Mesenchymal stem cell (in vitro differentiated cells and primary cell): Measurements from ENCODE around the gene PALLD.

Experiments
- DNase-seq: peaks from one replicate; pipeline ENCODE4 v3.0.0-alpha.2; 2013
- H2AFZ ChIP-seq: one replicate; pipeline ENCODE4 v1.6.1; 2013; ENCODE audit warnings: low read depth, mild to moderate bottlenecking, control low read depth, inconsistent platforms, low read length, moderate library complexity
- H2AK5ac ChIP-seq: 2 replicates; pipeline ENCODE4 v1.6.1; 2013; ENCODE audit warnings: low read length, moderate library complexity, mild to moderate bottlenecking, inconsistent platforms; ENCODE audit not compliant: severe bottlenecking
- H2BK120ac ChIP-seq: one replicate; pipeline ENCODE4 v1.6.1; 2013; ENCODE audit warnings: low read depth, mild to moderate bottlenecking, inconsistent platforms, low read length, moderate library complexity
- H2BK12ac ChIP-seq, 2 experiments: one replicate each; pipeline ENCODE4 v1.6.1; 2013; ENCODE audit warnings: inconsistent platforms in 2 of 2, low read length in 2 of 2, mild to moderate bottlenecking in 2 of 2, moderate library complexity in 2 of 2, control low read depth in 1 of 2
- H2BK15ac ChIP-seq: one replicate; pipeline ENCODE4 v1.6.1; 2013; ENCODE audit warnings: mild to moderate bottlenecking, low read depth, inconsistent platforms; ENCODE audit not compliant: poor library complexity, severe bottlenecking
- H2BK5ac ChIP-seq: 2 replicates; pipeline ENCODE4 v1.6.1; 2013; ENCODE audit warnings: low read depth, mild to moderate bottlenecking, low read length, control low read depth, inconsistent platforms; ENCODE audit not compliant: poor library complexity, severe bottlenecking
- H3K14ac ChIP-seq, 2 experiments: one replicate each; pipeline ENCODE4 v1.6.1; 2013; ENCODE audit warnings: inconsistent platforms in 2 of 2, low read length in 2 of 2, control low read depth in 1 of 2, mild to moderate bottlenecking in 1 of 2, moderate library complexity in 1 of 2
- H3K18ac ChIP-seq, 2 experiments: one replicate each; pipeline ENCODE4 v1.6.1; 2013; ENCODE audit warnings: inconsistent platforms in 2 of 2, low read length in 2 of 2, control low read depth in 1 of 2, low read depth in 1 of 2, mild to moderate bottlenecking in 1 of 2
- H3K23ac ChIP-seq, 2 experiments: one replicate each; pipeline ENCODE4 v1.6.1; 2013; ENCODE audit warnings: inconsistent platforms in 2 of 2, low read length in 2 of 2, mild to moderate bottlenecking in 2 of 2, moderate library complexity in 2 of 2, control low read depth in 1 of 2
- H3K27ac ChIP-seq: 2 replicates; pipeline ENCODE4 v1.5.1; 2013; ENCODE audit warnings: mild to moderate bottlenecking, moderate library complexity, low read length, control low read depth, inconsistent platforms; ENCODE audit not compliant: poor library complexity, severe bottlenecking
- H3K27me3 ChIP-seq, 2 experiments: 2 replicates each; pipeline versions ENCODE4 v1.6.1 to v1.7.0; 2013; ENCODE audit warnings: low read length in 2 of 2, mild to moderate bottlenecking in 2 of 2, moderate library complexity in 2 of 2, control low read depth in 1 of 2, inconsistent platforms in 1 of 2; ENCODE audit not compliant: control insufficient read depth in 1 of 2, insufficient read depth in 1 of 2
- H3K36me3 ChIP-seq, 2 experiments: 2 replicates each; pipeline versions ENCODE4 v1.6.1 to v1.7.0; 2013; ENCODE audit warnings: low read length in 2 of 2, control low read depth in 1 of 2, inconsistent platforms in 1 of 2, low read depth in 1 of 2, mild to moderate bottlenecking in 1 of 2; ENCODE audit not compliant: insufficient read depth in 2 of 2, control insufficient read depth in 1 of 2
- H3K4ac ChIP-seq, 2 experiments: one replicate each; pipeline ENCODE4 v1.6.1; 2013; ENCODE audit warnings: inconsistent platforms in 2 of 2, low read length in 2 of 2, mild to moderate bottlenecking in 2 of 2, moderate library complexity in 2 of 2, control low read depth in 1 of 2, low read depth in 1 of 2
- H3K4me1 ChIP-seq: 2 replicates; pipeline ENCODE4 v1.6.1; 2013; ENCODE audit warnings: low read depth, low read length, control low read depth; ENCODE audit not compliant: control insufficient read depth, insufficient read depth
- H3K4me2 ChIP-seq: 2 replicates; pipeline ENCODE4 v1.6.1; 2013; ENCODE audit warnings: low read length, mild to moderate bottlenecking, inconsistent platforms; ENCODE audit not compliant: poor library complexity, severe bottlenecking
- H3K4me3 ChIP-seq, 2 experiments: 2 replicates each; pipeline versions ENCODE4 v1.5.1 to v1.7.0; 2013; ENCODE audit warnings: low read length in 2 of 2, mild to moderate bottlenecking in 2 of 2, control low read depth in 1 of 2, low read depth in 1 of 2; ENCODE audit not compliant: insufficient read depth in 1 of 2
- H3K79me1 ChIP-seq: replicated peaks from 2 replicates; pipeline ENCODE4 v1.6.1; 2013; ENCODE audit warnings: mild to moderate bottlenecking, control low read depth, low read length, inconsistent platforms; ENCODE audit not compliant: poor library complexity, severe bottlenecking
- H3K9ac ChIP-seq: 2 replicates; pipeline ENCODE4 v1.7.0; 2013; ENCODE audit warnings: mild to moderate bottlenecking, low read length, moderate library complexity
- H3K9me3 ChIP-seq: 2 replicates; pipeline ENCODE4 v1.7.0; 2013; ENCODE audit warnings: mild to moderate bottlenecking, low read length; ENCODE audit not compliant: control insufficient read depth
- H4K8ac ChIP-seq: one replicate; pipeline ENCODE4 v1.6.1; 2013; ENCODE audit warnings: inconsistent platforms, mild to moderate bottlenecking, low read length, moderate library complexity
- H4K91ac ChIP-seq: one replicate; pipeline ENCODE4 v1.6.1; 2013; ENCODE audit warnings: mild to moderate bottlenecking, low read length, inconsistent platforms
- WGBS: methylation state at CpG from one replicate; pipeline ENCODE4 v1.1.7; 2013; ENCODE audit warnings: mixed read lengths; 5-methylcytosine and 5-hydroxymethylcytosine counted together

The PALLD gene

DNA sequence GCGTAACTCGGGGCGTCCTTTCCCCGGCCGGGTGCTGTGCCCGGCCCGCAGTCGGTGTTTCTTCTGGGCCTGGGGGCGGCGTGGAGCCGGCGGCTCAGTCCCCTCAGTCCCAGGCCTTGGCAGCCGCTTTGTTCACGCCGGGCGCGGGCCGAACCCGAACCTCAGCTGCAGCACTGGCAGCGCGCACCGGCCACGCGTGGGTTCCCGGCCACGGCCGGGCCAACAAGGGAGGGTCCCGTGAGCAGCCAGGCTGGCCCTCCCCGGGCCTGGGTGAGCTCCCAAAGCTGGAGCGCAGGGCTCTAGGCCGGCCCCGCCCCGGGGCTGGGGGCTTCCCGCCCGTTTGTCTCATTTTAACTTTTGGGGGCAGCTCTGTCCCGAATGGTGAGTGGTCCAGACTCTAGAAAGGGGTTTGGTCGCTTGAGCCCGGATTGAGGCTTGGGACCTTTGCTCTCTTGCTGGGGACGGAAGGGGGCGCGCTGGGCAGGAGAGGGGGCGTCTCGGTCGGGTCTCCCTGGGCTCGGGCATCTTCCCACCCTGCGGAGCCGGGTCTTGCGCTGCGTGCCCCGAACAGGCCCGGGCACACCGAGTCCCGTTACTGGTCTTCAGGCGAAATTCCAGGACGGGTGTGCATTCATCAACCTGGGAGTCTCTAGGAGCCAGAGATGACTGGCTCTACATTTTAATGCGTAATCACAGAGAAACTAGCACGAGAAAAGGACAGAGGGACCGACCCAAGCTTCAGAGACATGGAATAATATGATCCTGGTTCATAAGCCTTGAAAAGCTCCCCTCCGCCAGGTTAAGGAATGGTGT lies 336.1 kb downstream of the PALLD start:
- H3K4me2 ChIP-seq: peak overlapping the region; percentile 95
- H3K9ac ChIP-seq: peak overlapping the region; percentile 95
- peak overlapping the region; percentile 6 for H2AK5ac ChIP-seq
- H3K14ac ChIP-seq: peak overlapping the region; percentile 86 to 98
- peak overlapping the region; percentile 60 for H3K27ac ChIP-seq
- H2BK15ac ChIP-seq: peak overlapping the region; percentile 83
- H2AFZ ChIP-seq: no peak overlapping the region
- peak overlapping the region; percentile 73 for H4K91ac ChIP-seq
- H3K18ac ChIP-seq: peak overlapping the region; percentile 91 to 95
- no peaks in the 10 kb centered on the region for H3K9me3 ChIP-seq
- peaks cover 6 to 11% of the 10 kb centered on the region in 2 experiments for H3K36me3 ChIP-seq
- H2BK120ac ChIP-seq: peak overlapping the region; percentile 95
- peaks cover 3% of the 10 kb centered on the region for H3K4me1 ChIP-seq
- peak overlapping the region in 1 of 2 experiments; percentile 66 for H3K23ac ChIP-seq
- H3K4me3 ChIP-seq: peak overlapping the region; percentile 89 to 95
- peak overlapping the region; percentile 94 for H3K4ac ChIP-seq
- H4K8ac ChIP-seq: peak overlapping the region; percentile 95
- DNase-seq: peak; percentile 54
- peak overlapping the region; percentile 98 for H2BK5ac ChIP-seq
- peak overlapping the region in 1 of 2 experiments; percentile 90 for H2BK12ac ChIP-seq
- no peaks in the 10 kb centered on the region for H3K27me3 ChIP-seq
- H3K79me1 ChIP-seq: peaks cover 3% of the 10 kb centered on the region
- WGBS: 2% methylated on average over 59 of the region's 59 CpGs

DNA sequence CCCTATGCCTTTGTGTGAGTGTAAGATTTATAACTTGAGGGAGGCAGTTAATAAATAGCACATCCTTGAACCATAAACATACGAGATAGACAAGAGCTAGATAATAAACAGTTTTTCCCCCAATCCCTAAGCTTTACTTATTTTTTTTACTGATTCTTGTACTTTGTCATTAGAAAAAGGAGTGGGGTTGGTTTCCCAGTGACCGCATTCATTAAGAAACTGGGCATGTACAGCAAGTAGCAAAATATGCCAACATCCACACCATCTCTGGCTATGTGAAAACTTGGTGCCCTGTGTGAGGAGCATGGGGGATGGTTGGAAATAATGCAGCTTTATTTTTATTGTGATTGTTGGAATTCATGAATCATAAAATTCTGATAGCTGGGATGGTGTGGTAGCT lies 337.0 kb downstream of the PALLD start:
- Histone ChIP-seq H3K23ac (no peak overlapping the region), H2BK12ac (no peak overlapping the region), H3K4me2 (peak overlapping the region; percentile 53), H3K9ac (peak overlapping the region; percentile 95), H3K14ac (no peak overlapping the region), H3K27ac (no peak overlapping the region), H3K4ac (no peak overlapping the region), H3K36me3 (peaks cover 9 to 11% of the 10 kb centered on the region in 2 experiments), H3K18ac (no peak overlapping the region), H3K9me3 (no peaks in the 10 kb centered on the region), H3K79me1 (peaks cover 3% of the 10 kb centered on the region), H3K27me3 (no peaks in the 10 kb centered on the region), H2AK5ac (no peak overlapping the region), H2AFZ (no peak overlapping the region), H2BK5ac (no peak overlapping the region), H4K8ac (no peak overlapping the region), H2BK120ac (no peak overlapping the region), H3K4me1 (peaks cover 6% of the 10 kb centered on the region), H4K91ac (no peak overlapping the region), H2BK15ac (no peak overlapping the region), H3K4me3 (peak overlapping the region in 1 of 2 experiments; percentile 89)
- no peak for DNase-seq
- WGBS: no CpG with 5 or more reads among the region's 2 CpGs

DNA sequence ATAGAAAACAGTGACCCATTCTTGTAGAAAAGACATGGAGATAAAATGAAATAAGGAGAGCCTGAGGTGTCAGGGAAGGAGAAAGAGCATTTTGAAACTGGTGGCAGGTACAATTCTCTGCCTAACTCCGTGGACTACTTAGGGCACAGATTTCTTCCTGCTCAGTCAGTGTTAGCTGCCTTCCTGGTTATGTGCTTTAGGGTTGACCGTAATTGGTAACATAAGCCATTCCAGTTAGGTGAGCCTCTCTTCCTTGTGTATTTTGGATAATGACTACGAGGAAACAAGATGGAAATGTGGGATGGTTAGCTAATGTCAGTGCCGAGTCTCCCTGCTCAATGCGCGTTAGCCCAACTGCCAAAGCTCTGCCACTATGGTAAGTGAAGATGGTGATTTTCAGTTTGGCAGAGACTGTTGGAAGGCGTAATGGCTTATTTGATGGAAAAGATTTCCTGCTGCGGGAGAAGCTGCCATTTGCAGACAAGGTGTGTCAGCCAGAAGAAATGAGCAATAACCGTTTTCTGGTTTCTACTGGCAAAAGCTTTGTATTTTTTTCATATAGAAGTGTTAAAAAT lies 339.1 kb downstream of the PALLD start:
- H2AK5ac ChIP-seq: no peak overlapping the region
- no peak overlapping the region for H2AFZ ChIP-seq
- no peak overlapping the region for H2BK15ac ChIP-seq
- no peak overlapping the region for H4K8ac ChIP-seq
- H3K36me3 ChIP-seq: peaks cover 9 to 11% of the 10 kb centered on the region in 2 experiments
- peak overlapping the region in 1 of 2 experiments; percentile 73 for H2BK12ac ChIP-seq
- 99% methylated on average over 8 of the region's 9 CpGs for WGBS
- no peak overlapping the region for H3K4me3 ChIP-seq
- H4K91ac ChIP-seq: no peak overlapping the region
- H3K9ac ChIP-seq: no peak overlapping the region
- peak overlapping the region in 1 of 2 experiments; percentile 9 for H3K4ac ChIP-seq
- H2BK120ac ChIP-seq: no peak overlapping the region
- no peak overlapping the region for H3K27ac ChIP-seq
- H3K23ac ChIP-seq: no peak overlapping the region
- no peak overlapping the region for H2BK5ac ChIP-seq
- peaks cover 6% of the 10 kb centered on the region for H3K4me1 ChIP-seq
- no peaks in the 10 kb centered on the region for H3K27me3 ChIP-seq
- peaks cover 3% of the 10 kb centered on the region for H3K79me1 ChIP-seq
- DNase-seq: no peak
- no peak overlapping the region for H3K4me2 ChIP-seq
- no peaks in the 10 kb centered on the region for H3K9me3 ChIP-seq
- no peak overlapping the region for H3K14ac ChIP-seq
- peak overlapping the region in 1 of 2 experiments; percentile 9 for H3K18ac ChIP-seq

DNA sequence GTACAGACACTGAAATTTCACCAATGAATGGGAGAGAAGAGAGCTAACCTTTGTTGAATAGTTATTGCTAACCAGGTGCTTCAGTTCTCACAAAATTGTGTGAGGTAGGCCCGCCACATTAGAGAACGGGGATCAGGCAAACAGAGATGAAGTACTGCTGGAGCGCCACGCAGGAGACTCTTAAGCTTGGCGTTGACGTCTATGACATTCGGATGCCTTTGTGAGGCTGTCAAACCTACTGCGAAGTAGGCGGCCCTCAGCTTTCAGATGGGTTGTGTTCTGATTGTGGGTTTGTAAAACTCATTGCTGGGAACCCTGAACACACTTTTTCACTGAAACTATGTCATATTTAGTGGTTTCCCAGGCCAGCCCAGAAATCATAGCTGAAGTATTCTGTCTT lies 339.6 kb downstream of the PALLD start:
- 93% methylated on average over 7 of the region's 9 CpGs for WGBS
- no peak overlapping the region for H4K91ac ChIP-seq
- H3K4ac ChIP-seq: no peak overlapping the region
- no peak overlapping the region for H2AFZ ChIP-seq
- no peak overlapping the region for H3K9ac ChIP-seq
- no peak overlapping the region for H3K27ac ChIP-seq
- H3K4me3 ChIP-seq: no peak overlapping the region
- H2BK15ac ChIP-seq: no peak overlapping the region
- no peak overlapping the region for H3K4me2 ChIP-seq
- H3K4me1 ChIP-seq: peaks cover 8% of the 10 kb centered on the region
- peaks cover 3% of the 10 kb centered on the region for H3K79me1 ChIP-seq
- no peak overlapping the region for H3K14ac ChIP-seq
- H3K9me3 ChIP-seq: no peaks in the 10 kb centered on the region
- H4K8ac ChIP-seq: no peak overlapping the region
- H2BK120ac ChIP-seq: no peak overlapping the region
- peaks cover 9 to 11% of the 10 kb centered on the region in 2 experiments for H3K36me3 ChIP-seq
- no peak overlapping the region for H3K23ac ChIP-seq
- H2BK12ac ChIP-seq: no peak overlapping the region
- no peaks in the 10 kb centered on the region for H3K27me3 ChIP-seq
- H2BK5ac ChIP-seq: no peak overlapping the region
- no peak overlapping the region for H3K18ac ChIP-seq
- DNase-seq: no peak
- H2AK5ac ChIP-seq: no peak overlapping the region
